Forelimb muscle (tissue), 1 donor: ENCODE data around the gene NSG1. TPM values are rescaled to one million over a fixed set of nuclear protein-coding genes. Genes with fewer than 3 reads are reported as not detected.
"Not testable (repeated sequence)": the region's sequence is repeated elsewhere in the genome, so short reads cannot be mapped to it uniquely, and the experiment has no call there.

Source experiments
- DNase-seq: peaks from one replicate; pipeline ENCODE4 v3.0.0-alpha.2; 2013; ENCODE audit warnings: low read depth
- polyA plus RNA-seq: library from polyadenylated mRNA; unstranded; fragments of 120-200 nt; gene quantifications from one replicate; pipeline ENCODE4 v1.2.1, GENCODE V29; 2013; ENCODE audit not compliant: insufficient read length

The NSG1 gene
- polyA plus RNA-seq, 1 donor = 0.92 TPM

- no peak for DNase-seq
These were observed 47.0 kb downstream of the NSG1 start for GRCh38 chr4:4433941-4434340.

GRCh38 chr4:4436244-4436823 lies 49.4 kb downstream of the NSG1 start:
- no peak for DNase-seq

- DNase-seq = no peak
These were observed 51.0 kb downstream of the NSG1 start for GRCh38 chr4:4437798-4438470.

GRCh38 chr4:4438891-4439290 lies 52.0 kb downstream of the NSG1 start:
- DNase-seq = no peak

- DNase-seq = no peak
These were observed 52.9 kb downstream of the NSG1 start for GRCh38 chr4:4439782-4440181.

- DNase-seq = no peak
These were observed 53.6 kb downstream of the NSG1 start for GRCh38 chr4:4440333-4441061.

GRCh38 chr4:4443821-4444220 lies 56.9 kb downstream of the NSG1 start:
- no peak for DNase-seq

GRCh38 chr4:4446434-4446833 lies 59.5 kb downstream of the NSG1 start:
- DNase-seq = no peak

GRCh38 chr4:4455210-4455865 lies 68.4 kb downstream of the NSG1 start:
- DNase-seq = no peak

- no peak for DNase-seq
These were observed 69.4 kb downstream of the NSG1 start for GRCh38 chr4:4456351-4456750.

GRCh38 chr4:4456816-4457578 lies 70.1 kb downstream of the NSG1 start:
- DNase-seq = no peak

GRCh38 chr4:4457803-4458553 lies 71.1 kb downstream of the NSG1 start:
- no peak for DNase-seq

GRCh38 chr4:4459181-4459580 lies 72.3 kb downstream of the NSG1 start:
- DNase-seq = no peak

- DNase-seq = no peak
These were observed 73.9 kb downstream of the NSG1 start for GRCh38 chr4:4460759-4461158.

GRCh38 chr4:4461178-4461577 lies 74.3 kb downstream of the NSG1 start:
- DNase-seq = no peak

GRCh38 chr4:4461850-4462249 lies 74.9 kb downstream of the NSG1 start:
- no peak for DNase-seq

GRCh38 chr4:4462970-4463369 lies 76.1 kb downstream of the NSG1 start:
- no peak for DNase-seq

- DNase-seq = not testable (repeated sequence)
These were observed 78.3 kb downstream of the NSG1 start for GRCh38 chr4:4465238-4465637.
